HFFc6 (cell line): ENCODE results near the gene HS6ST2. TPM values are rescaled to one million over a fixed set of nuclear protein-coding genes. Genes with fewer than 3 reads are reported as not detected.

Experiments used
- DNase-seq: peaks from one replicate; pipeline ENCODE4 v3.0.0-alpha.2; 2018
- H3K27ac Mint-ChIP-seq: 2 replicates; pipeline ENCODE4 v1.8.0; 2020; ENCODE audit warnings: mild to moderate bottlenecking, mixed read lengths
- H3K27me3 Mint-ChIP-seq: 2 replicates; pipeline ENCODE4 v1.8.0; 2021; ENCODE audit warnings: mild to moderate bottlenecking, moderate library complexity, mixed read lengths; ENCODE audit not compliant: insufficient read depth
- H3K36me3 Mint-ChIP-seq: 2 replicates; pipeline ENCODE4 v1.8.0; 2021; ENCODE audit warnings: low read depth, mixed read lengths
- H3K4me1 Mint-ChIP-seq: 2 replicates; pipeline ENCODE4 v1.8.0; 2020; ENCODE audit warnings: low read depth, mixed read lengths
- H3K4me3 Mint-ChIP-seq: 2 replicates; pipeline ENCODE4 v1.8.0; 2020; ENCODE audit warnings: mild to moderate bottlenecking, moderate library complexity, mixed read lengths
- H3K9me3 Mint-ChIP-seq: 2 replicates; pipeline ENCODE4 v1.8.0; 2020; ENCODE audit warnings: mild to moderate bottlenecking, mixed read lengths
- CTCF ChIP-seq: fragments of 200-600 bp; sonication (generic); IDR thresholded peaks from 2 replicates; pipeline ENCODE4 v1.5.0; 2021; ENCODE audit warnings: antibody characterized with exemption, mild to moderate bottlenecking
- total RNA-seq, 6 experiments: library from RNA; stranded (reverse); fragmentation: NEBNext Ultra II Directional; extraction: Animal tissue kit (Norgen Biotek cat#: 25700); gene quantifications; 2 replicates in 1 of 6; 3 replicates in 5 of 6; pipeline ENCODE4 v1.2.3, GENCODE V29; 2021

HS6ST2 gene
- total RNA-seq, 6 experiments from 2014 or later = not detected

- no peak for DNase-seq
- H3K27me3 Mint-ChIP-seq = peaks cover 2% of the 10 kb centered on the region; the same call in 1 of the 2 replicates
- TF ChIP-seq CTCF = no peak
- no peaks in the 10 kb centered on the region for H3K9me3 Mint-ChIP-seq
- H3K27ac Mint-ChIP-seq = no peak overlapping the region
- H3K36me3 Mint-ChIP-seq = no peaks in the 10 kb centered on the region
- peaks cover 5% of the 10 kb centered on the region; the same call in 1 of the 2 replicates for H3K4me1 Mint-ChIP-seq
- no peak overlapping the region for H3K4me3 Mint-ChIP-seq
Observed at GRCh38 chrX:132624466-132624865, 334.0 kb downstream of the HS6ST2 start.

GRCh38 chrX:132623942-132624341 is 334.5 kb downstream of the HS6ST2 start:
- no peaks in the 10 kb centered on the region for H3K9me3 Mint-ChIP-seq

GRCh38 chrX:132623300-132623699 is 335.1 kb downstream of the HS6ST2 start:
- H3K9me3 Mint-ChIP-seq = no peaks in the 10 kb centered on the region
- no peaks in the 10 kb centered on the region; the same call in 1 of the 2 replicates for H3K27me3 Mint-ChIP-seq
- H3K36me3 Mint-ChIP-seq = no peaks in the 10 kb centered on the region
- DNase-seq = no peak
- TF ChIP-seq CTCF = no peak
- no peak overlapping the region for H3K27ac Mint-ChIP-seq
- peaks cover 5% of the 10 kb centered on the region; the same call in 1 of the 2 replicates for H3K4me1 Mint-ChIP-seq
- no peak overlapping the region for H3K4me3 Mint-ChIP-seq

More at GRCh38 chrX:132623942-132624341, 334.5 kb downstream of the HS6ST2 start:
- H3K4me1 Mint-ChIP-seq = peaks cover 5% of the 10 kb centered on the region; the same call in 1 of the 2 replicates
- no peak for DNase-seq
- H3K27ac Mint-ChIP-seq = no peak overlapping the region
- peaks cover 2% of the 10 kb centered on the region; the same call in 1 of the 2 replicates for H3K27me3 Mint-ChIP-seq
- no peak overlapping the region for H3K4me3 Mint-ChIP-seq
- TF ChIP-seq CTCF = no peak
- H3K36me3 Mint-ChIP-seq = no peaks in the 10 kb centered on the region

- no peak overlapping the region for H3K27ac Mint-ChIP-seq
- H3K9me3 Mint-ChIP-seq = no peaks in the 10 kb centered on the region
- H3K27me3 Mint-ChIP-seq = no peaks in the 10 kb centered on the region; the same call in 1 of the 2 replicates
- no peaks in the 10 kb centered on the region for H3K36me3 Mint-ChIP-seq
- TF ChIP-seq CTCF = no peak
- no peak for DNase-seq
- H3K4me3 Mint-ChIP-seq = no peak overlapping the region
- peaks cover 5% of the 10 kb centered on the region; the same call in 1 of the 2 replicates for H3K4me1 Mint-ChIP-seq
Observed at GRCh38 chrX:132622130-132622529, 336.3 kb downstream of the HS6ST2 start.

GRCh38 chrX:132618810-132619209 is 339.6 kb downstream of the HS6ST2 start:
- TF ChIP-seq CTCF = no peak
- no peak for DNase-seq
- Mint-ChIP-seq H3K27me3 (peaks cover 2% of the 10 kb centered on the region), H3K4me1 (peaks cover 5% of the 10 kb centered on the region; the same call in 1 of the 2 replicates), H3K4me3 (no peak overlapping the region), H3K9me3 (no peaks in the 10 kb centered on the region), H3K27ac (no peak overlapping the region), H3K36me3 (no peaks in the 10 kb centered on the region)
